Progenitor cell of endocrine pancreas (in vitro differentiated cells): ENCODE measurements around the gene ATP6V1B1. TPM values are rescaled to one million over a fixed set of nuclear protein-coding genes. Genes with fewer than 3 reads are reported as not detected.
A peak's percentile ranks its signal among the peaks of the same experiment; 100 is the strongest.

ENCODE experiments used
- DNase-seq: peaks from one replicate; pipeline ENCODE4 v3.0.0; 2021; ENCODE audit warnings: low spot score; ENCODE audit not compliant: unreplicated experiment
- H3K27ac Mint-ChIP-seq: 2 replicates; pipeline ENCODE4 v1.8.0; 2021; ENCODE audit warnings: mild to moderate bottlenecking, moderate library complexity, mixed read lengths
- H3K27me3 Mint-ChIP-seq: 2 replicates; pipeline ENCODE4 v1.8.0; 2021; ENCODE audit warnings: mixed read lengths
- H3K36me3 Mint-ChIP-seq: 2 replicates; pipeline ENCODE4 v1.8.0; 2022; ENCODE audit warnings: mixed read lengths; ENCODE audit not compliant: insufficient read depth
- H3K4me1 Mint-ChIP-seq: 2 replicates; pipeline ENCODE4 v1.8.0; 2021; ENCODE audit warnings: low read depth, mixed read lengths
- H3K4me3 Mint-ChIP-seq: 2 replicates; pipeline ENCODE4 v1.8.0; 2021; ENCODE audit warnings: low read depth, mild to moderate bottlenecking, moderate library complexity, mixed read lengths
- H3K9me3 Mint-ChIP-seq: 2 replicates; pipeline ENCODE4 v1.8.0; 2021; ENCODE audit warnings: low read depth, mixed read lengths
- CTCF ChIP-seq: fragments of 200-600 bp; sonication (generic); IDR thresholded peaks from one replicate; pipeline ENCODE4 v1.5.0; 2021; ENCODE audit warnings: antibody characterized with exemption, mild to moderate bottlenecking; ENCODE audit not compliant: unreplicated experiment
- total RNA-seq: library from RNA; stranded (reverse); gene quantifications from 2 replicates; pipeline ENCODE4 v1.2.1, GENCODE V29; 2021

ATP6V1B1 gene
- total RNA-seq, 1 donor from 2014 or later: not detected

DNA sequence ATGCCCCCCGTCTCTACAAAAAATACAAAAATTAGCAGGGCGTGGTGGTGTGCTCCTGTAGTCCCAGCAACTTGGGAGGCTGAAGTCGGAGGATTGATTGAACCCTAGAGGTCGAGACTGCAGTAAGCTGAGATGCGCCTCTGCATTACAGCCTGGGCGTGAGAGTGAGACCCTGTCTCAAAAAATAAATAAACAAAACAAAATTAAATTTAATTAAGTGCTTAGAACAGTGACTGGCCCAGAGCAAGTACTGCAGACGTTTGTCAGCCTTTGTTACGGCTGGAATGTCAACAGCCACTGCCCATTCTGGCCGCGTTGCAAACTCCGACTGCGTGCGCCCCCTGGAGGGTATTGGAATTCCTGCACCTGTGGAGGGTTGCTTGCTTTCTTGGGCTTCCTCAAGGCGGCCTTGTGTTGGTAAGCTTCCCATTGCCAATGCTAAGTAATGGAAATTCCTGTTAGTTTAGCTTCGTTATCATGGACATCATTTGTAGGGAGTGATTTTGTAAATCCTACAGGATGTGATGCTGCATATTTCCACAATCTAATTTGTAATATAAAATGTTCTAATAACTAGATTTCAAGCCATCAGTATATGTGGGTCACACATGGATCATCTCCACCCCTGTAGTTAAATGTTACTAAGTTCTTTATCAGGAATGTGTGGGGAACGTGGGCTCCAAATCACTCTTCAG, 15.9 kb upstream of the ATP6V1B1 start:
- no peak overlapping the region for H3K27ac Mint-ChIP-seq
- peaks cover 35% of the 10 kb centered on the region for H3K27me3 Mint-ChIP-seq
- H3K4me1 Mint-ChIP-seq: peaks cover 12% of the 10 kb centered on the region
- no peaks in the 10 kb centered on the region for H3K9me3 Mint-ChIP-seq
- DNase-seq: peak; percentile 85
- H3K4me3 Mint-ChIP-seq: no peak overlapping the region
- peak; percentile 87 for TF ChIP-seq CTCF
- H3K36me3 Mint-ChIP-seq: no peaks in the 10 kb centered on the region

- TF ChIP-seq CTCF: no peak
- no peak for DNase-seq
- peaks cover 36% of the 10 kb centered on the region for H3K27me3 Mint-ChIP-seq
Measured at GRCh38 chr2:70920367-70920715, 15.4 kb upstream of the ATP6V1B1 start.

DNA sequence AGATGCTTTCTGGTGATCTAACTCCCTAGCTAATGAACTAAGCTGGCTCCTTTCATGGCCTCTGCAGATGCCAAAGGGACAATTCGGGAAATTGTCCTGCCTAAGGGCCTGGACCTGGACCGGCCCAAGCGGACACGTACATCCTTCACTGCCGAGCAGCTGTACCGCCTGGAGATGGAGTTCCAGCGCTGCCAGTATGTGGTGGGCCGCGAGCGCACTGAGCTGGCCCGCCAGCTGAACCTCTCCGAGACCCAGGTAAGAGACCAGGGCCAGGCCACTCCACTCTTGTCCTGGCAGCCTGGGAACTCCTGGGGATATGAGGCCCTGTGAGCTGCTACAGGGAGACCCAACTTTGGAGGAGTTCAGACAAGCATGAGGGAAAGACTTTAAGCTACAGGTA, 14.7 kb upstream of the ATP6V1B1 start:
- no peak for DNase-seq
- no peak for TF ChIP-seq CTCF
- Mint-ChIP-seq H3K4me1 (peaks cover 12% of the 10 kb centered on the region), H3K27ac (no peak overlapping the region), H3K9me3 (no peaks in the 10 kb centered on the region), H3K27me3 (peaks cover 35% of the 10 kb centered on the region), H3K36me3 (no peaks in the 10 kb centered on the region), H3K4me3 (no peak overlapping the region)

More at GRCh38 chr2:70920367-70920715, 15.4 kb upstream of the ATP6V1B1 start:
- H3K27ac Mint-ChIP-seq: no peak overlapping the region
- peaks cover 12% of the 10 kb centered on the region for H3K4me1 Mint-ChIP-seq
- no peaks in the 10 kb centered on the region for H3K36me3 Mint-ChIP-seq
- H3K4me3 Mint-ChIP-seq: no peak overlapping the region
- H3K9me3 Mint-ChIP-seq: no peaks in the 10 kb centered on the region

DNA sequence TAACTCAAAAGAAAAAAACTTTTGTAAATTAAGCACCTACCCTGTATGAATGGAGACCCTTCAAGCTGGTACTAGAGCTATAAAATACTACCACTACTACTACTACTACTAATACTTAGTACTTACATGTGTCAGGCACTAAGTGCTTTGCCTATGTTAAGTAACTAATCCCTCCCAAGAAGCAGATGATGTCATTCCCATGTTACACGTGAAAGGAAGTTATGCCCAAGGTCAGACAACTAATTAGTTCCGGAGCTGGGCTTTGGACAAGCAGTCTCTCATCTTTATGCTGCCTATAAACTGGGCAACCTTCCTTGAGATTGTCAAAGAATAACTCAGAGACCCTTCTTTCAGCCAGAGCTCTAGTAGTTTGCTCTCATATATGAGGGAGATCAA, 13.9 kb upstream of the ATP6V1B1 start:
- TF ChIP-seq CTCF: no peak
- no peaks in the 10 kb centered on the region for H3K36me3 Mint-ChIP-seq
- peaks cover 12% of the 10 kb centered on the region for H3K4me1 Mint-ChIP-seq
- H3K27ac Mint-ChIP-seq: peak overlapping the region; percentile 60
- no peak for DNase-seq
- H3K27me3 Mint-ChIP-seq: peaks cover 33% of the 10 kb centered on the region
- no peak overlapping the region for H3K4me3 Mint-ChIP-seq
- H3K9me3 Mint-ChIP-seq: no peaks in the 10 kb centered on the region

DNA sequence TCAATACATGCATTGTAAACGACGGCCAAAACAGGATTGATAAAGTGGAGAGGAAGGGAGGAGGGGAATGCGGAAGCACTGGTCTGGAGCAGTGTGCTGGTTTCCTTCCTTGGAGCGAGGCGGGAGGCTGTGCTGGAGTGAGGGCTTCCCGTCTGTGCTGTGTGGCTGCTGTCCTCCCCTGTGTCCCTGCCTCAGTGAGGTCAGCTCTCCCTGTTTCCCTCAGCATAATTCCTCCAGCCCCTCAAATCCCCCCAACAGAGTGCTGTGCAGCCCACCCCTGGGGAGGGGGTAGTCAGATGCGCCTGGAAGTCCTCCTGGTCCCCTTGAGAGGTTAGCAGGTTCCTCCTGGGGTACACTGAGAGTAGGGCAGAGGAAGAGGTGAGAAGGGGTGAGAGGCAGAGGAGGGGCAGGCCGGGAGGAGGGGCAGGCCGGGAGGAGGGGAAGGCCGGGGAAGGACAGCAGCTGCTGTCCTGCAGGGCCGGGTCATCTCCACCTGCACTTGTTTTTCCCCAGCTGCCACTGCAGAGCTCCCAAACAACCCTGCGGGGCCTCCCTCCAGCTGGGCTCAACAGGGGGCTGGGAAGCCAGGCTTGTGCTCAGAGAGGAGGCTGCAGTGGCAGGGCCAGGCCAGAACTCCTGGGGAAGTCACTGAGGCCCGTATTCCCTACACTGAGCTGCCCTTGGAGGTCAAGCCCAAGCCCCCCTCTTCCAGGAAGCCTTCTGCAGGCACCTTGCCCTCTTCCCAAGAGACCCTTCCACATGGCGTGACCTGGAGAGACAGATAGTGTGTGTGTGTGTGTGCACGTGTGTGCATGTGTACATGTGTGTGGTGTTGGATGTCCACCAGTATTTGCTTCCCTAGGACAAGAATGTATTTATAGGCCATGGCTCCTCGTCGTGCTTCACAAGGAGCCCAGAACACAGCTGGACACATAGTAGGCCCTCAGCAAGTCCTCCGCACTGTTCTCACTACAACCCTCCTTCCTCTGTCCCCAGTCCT, 13.2 kb upstream of the ATP6V1B1 start:
- Mint-ChIP-seq H3K4me1 (peaks cover 12% of the 10 kb centered on the region), H3K4me3 (no peak overlapping the region), H3K9me3 (no peaks in the 10 kb centered on the region), H3K36me3 (no peaks in the 10 kb centered on the region), H3K27ac (peak overlapping the region; percentile 60), H3K27me3 (peaks cover 32% of the 10 kb centered on the region)
- no peak for TF ChIP-seq CTCF
- no peak for DNase-seq
